Measurements from ENCODE around the gene PLG.
A peak's percentile ranks its signal among the peaks of the same experiment; 100 is the strongest.
"Not testable (repeated sequence)": the region's sequence is repeated elsewhere in the genome, so short reads cannot be mapped to it uniquely, and the experiment has no call there.

PLG gene

GRCh38 chr6:160701918-160702680 lies at the start of gene PLG:
Gene PLG, plus strand, starts transcription at chr6:160702244. Its CDS starts 61 bp downstream, at chr6:160702305.
- DNase-seq (ENCODE audit: low read depth in 2 of 2): not testable (repeated sequence)

- DNase-seq (ENCODE audit: low read depth in 2 of 2): no peak
Measured at GRCh38 chr6:160659562-160659961, 42.5 kb upstream of the PLG start.

- no peak for DNase-seq (ENCODE audit: low read depth in 2 of 2)
Measured at GRCh38 chr6:160661216-160661615, 40.8 kb upstream of the PLG start.

GRCh38 chr6:160662429-160662828 lies 39.6 kb upstream of the PLG start:
- DNase-seq (ENCODE audit: low read depth in 2 of 2): no peak

GRCh38 chr6:160662842-160663241 lies 39.2 kb upstream of the PLG start:
- DNase-seq (ENCODE audit: low read depth in 2 of 2): no peak

GRCh38 chr6:160664198-160664597 lies 37.8 kb upstream of the PLG start, which contains the start of gene LPA:
Gene LPA, minus strand, starts transcription at chr6:160664275. Its CDS starts 61 bp downstream, at chr6:160664214.
- not testable (repeated sequence) for DNase-seq (ENCODE audit: low read depth in 2 of 2)

- DNase-seq (ENCODE audit: low read depth in 2 of 2): peak; percentile 7 to 8
Measured at GRCh38 chr6:160667639-160668481, 34.2 kb upstream of the PLG start.

- DNase-seq (ENCODE audit: low read depth in 2 of 2): no peak
Measured at GRCh38 chr6:160668589-160668988, 33.5 kb upstream of the PLG start.

- not testable (repeated sequence) for DNase-seq (ENCODE audit: low read depth in 2 of 2)
Measured at GRCh38 chr6:160676418-160676817, 25.6 kb upstream of the PLG start.

- DNase-seq (ENCODE audit: low read depth in 2 of 2): no peak
Measured at GRCh38 chr6:160678230-160678629, 23.8 kb upstream of the PLG start.

GRCh38 chr6:160678744-160679401 lies 23.2 kb upstream of the PLG start:
- DNase-seq (ENCODE audit: low read depth in 2 of 2): no peak

- no peak for DNase-seq (ENCODE audit: low read depth in 2 of 2)
Measured at GRCh38 chr6:160679402-160679769, 22.7 kb upstream of the PLG start.

GRCh38 chr6:160685101-160685761 lies 16.8 kb upstream of the PLG start:
- not testable (repeated sequence) for DNase-seq (ENCODE audit: low read depth in 2 of 2)

- DNase-seq (ENCODE audit: low read depth in 2 of 2): no peak
Measured at GRCh38 chr6:160685762-160686450, 16.1 kb upstream of the PLG start.

- DNase-seq (ENCODE audit: low read depth in 2 of 2): no peak
Measured at GRCh38 chr6:160690458-160690857, 11.6 kb upstream of the PLG start.

GRCh38 chr6:160691617-160692016 lies 10.4 kb upstream of the PLG start:
- no peak for DNase-seq (ENCODE audit: low read depth in 2 of 2)

GRCh38 chr6:160692369-160692959 lies 9.6 kb upstream of the PLG start:
- DNase-seq (ENCODE audit: low read depth in 2 of 2): no peak

- not testable (repeated sequence) for DNase-seq (ENCODE audit: low read depth in 2 of 2)
Measured at GRCh38 chr6:160695025-160695424, 7.0 kb upstream of the PLG start.

- DNase-seq (ENCODE audit: low read depth in 2 of 2): not testable (repeated sequence)
Measured at GRCh38 chr6:160695622-160696021, 6.4 kb upstream of the PLG start.

- DNase-seq (ENCODE audit: low read depth in 2 of 2): not testable (repeated sequence)
Measured at GRCh38 chr6:160696884-160697283, 5.2 kb upstream of the PLG start.

- DNase-seq (ENCODE audit: low read depth in 2 of 2): no peak
Measured at GRCh38 chr6:160697826-160698225, 4.2 kb upstream of the PLG start.

All from stimulated activated CD4-positive, alpha-beta T cell treated with anti-CD3 and anti-CD28 coated beads, Interleukin-15, amount 100 ng/mL, for 48 hours (primary cell).